HL-60/S4 (cell line): Measurements from ENCODE around the gene RHEB.

Source experiments
- in situ Hi-C: fragments of 300-500 bp; cut with MboI; formaldehyde crosslinking; loops from 2 replicates; pipeline ENCODE4 v1.14.3; 2022; ENCODE audit warnings: low sequenced_read_pairs

The RHEB gene

DNA sequence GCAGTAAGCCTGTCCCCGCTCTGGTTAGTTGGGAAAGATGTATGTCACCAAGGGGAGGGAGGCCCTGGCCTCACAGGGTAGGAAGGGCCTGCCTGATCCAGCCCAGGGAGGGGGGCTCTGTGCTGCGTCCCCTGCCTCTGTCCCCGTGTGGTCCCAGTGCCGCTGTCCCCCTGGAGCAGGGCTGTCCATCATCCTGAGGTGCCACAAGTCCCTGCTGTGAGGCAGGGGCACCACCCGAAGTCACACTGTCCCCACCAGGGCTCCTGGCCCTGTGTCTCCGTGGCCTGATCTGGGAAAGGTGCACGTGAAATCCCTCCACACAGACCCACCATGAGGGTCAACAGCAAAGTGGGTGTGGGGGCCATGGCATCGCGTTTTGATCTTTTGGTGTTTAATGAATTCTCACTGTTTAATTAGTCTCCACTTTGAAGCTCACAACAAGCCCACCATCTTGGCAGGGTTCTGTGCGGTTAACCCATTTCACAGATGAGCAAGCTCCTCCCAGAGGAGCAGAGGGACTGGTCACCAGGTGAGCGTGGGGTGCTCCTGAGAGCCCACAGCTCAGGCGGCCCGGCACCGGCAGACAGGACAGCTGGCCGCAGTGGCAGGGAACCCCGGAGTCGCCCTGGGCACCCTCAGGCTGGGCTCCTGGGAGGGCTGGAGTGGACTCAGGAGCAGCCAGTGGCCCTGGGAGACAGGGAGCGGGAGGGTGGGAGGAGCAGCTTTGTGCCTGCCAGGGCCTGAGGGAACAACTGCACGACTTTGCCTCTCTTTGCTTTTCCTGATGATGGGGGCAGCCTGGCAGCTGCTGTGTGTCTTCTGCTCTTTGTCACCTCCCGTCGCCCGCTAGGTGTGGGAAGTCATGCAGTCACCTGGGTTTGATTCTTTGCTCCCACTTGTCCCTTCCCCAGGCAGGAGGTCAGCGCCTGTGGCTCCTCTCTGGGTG lies 67.8 kb downstream of the RHEB start:
- in situ Hi-C loops = no loop called here

DNA sequence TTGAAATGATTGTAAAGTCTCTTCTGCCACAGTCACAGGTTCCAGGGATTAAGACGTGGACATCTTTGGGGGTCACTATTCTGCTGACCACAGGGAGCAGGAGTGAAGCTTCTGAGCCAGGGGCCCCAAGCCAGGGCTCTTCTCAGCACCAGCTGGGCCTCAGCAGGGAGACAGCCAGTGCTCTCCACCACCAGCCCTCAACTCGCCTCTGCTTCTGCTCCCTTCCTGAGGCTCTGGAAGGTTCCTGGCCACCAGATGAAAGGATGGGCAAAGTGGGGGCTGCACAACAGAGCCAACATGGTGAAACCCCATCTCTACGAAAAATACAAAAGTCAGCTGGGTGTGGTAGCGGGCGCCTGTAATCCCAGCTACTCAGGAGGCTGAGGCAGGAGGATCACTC lies 68.5 kb downstream of the RHEB start:
- in situ Hi-C loops = no loop called here

GRCh38 chr7:151449990-151450389 lies 69.7 kb downstream of the RHEB start:
- in situ Hi-C loops = loop anchor here (10.0 kb wide), 1 partner anchor 75 kb away; no protein-coding TSS in a partner anchor

DNA sequence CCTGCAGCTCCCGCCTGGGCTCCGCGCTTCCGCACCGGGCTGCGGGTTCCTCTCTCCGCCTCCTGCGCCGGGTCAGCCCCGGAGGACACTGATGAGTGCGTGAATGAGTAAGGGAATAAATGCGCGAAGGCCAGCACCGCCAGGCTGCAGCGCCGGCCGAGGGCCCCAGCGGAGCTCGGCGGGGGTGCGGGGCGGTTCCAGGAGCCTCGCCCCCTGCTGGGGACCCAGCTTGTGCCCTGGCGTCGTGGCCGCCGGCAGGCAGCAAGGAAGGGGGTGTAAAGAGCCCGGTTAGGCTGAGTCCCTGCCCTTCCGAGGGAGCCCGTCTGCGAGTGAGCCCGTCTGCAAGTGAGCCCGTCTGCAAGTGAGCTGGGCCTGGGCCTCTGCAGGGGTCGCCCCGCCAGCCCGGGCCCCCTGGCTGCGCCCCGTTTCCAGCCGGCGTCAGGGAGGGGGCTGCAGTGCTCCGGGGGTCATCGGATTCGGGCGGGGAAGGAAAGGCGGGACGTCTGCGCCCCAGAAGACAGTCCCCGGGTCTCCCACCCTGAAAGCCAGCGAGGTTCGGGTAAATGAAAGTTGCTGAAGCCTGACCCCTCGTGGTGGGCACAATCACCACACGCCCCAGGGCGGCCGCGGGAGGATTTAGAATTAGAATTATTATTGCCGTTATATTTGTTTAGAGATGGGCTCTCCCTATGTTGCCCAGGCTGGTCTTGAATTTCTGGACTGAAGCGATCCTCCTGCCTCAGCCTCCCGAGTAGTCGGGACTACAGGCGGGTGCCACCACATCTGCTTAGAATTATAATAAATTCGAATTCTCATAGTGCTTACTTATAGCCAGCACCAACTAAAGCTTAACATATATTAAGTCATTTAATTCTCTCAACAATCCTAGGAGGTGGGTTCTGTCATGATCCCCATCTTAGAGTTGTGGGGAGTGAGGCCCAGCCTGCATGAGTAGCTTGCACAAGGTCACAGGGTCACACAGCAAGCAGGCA lies 71.1 kb downstream of the RHEB start:
- in situ Hi-C loops = loop anchor here (10.0 kb wide), 1 partner anchor 74 kb away; no protein-coding TSS in a partner anchor

DNA sequence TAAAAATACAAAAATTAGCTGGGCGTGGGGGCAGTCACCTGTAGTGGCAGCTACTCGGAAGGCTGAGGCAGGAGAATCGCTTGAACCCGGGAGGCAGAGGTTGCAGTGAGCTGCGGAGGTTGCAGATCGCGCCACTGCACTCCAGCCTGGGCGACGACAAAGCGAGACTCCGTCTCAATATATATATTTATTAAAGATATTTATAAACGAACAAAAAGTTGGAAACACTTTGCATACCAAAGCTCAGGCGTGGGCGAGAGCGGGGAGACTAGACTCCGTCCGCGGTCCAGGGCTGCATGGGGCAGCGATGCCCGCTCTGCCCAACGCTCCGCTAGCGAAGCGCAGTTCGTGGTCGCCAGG lies 71.8 kb downstream of the RHEB start:
- in situ Hi-C loops = loop anchor here (10.0 kb wide), 1 partner anchor 73 kb away; no protein-coding TSS in a partner anchor

GRCh38 chr7:151447312-151447711 lies 72.4 kb downstream of the RHEB start:
- in situ Hi-C loops = loop anchor here (10.0 kb wide), 1 partner anchor 73 kb away; no protein-coding TSS in a partner anchor

DNA sequence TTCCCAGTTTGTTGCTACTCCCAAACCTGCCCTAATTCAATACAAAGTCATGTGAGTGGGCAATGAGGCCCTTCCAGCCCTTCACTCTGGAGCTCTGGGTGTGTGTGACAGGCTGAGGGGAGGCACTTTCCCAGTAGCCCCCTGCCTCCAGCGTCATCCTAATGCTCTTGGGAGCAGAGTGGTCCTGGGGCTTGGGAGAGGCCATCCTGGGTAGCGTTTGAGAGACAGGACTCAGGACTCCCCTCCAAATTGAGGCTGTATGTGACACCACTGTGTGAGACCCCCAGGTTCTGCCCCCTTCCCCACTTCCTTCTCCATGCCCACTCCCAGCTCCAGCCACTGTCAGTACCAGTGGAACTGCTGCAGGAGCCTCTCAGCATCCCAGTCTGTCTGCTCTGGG lies 73.3 kb downstream of the RHEB start:
- in situ Hi-C loops = loop anchor here (10.0 kb wide), 1 partner anchor 72 kb away; no protein-coding TSS in a partner anchor

DNA sequence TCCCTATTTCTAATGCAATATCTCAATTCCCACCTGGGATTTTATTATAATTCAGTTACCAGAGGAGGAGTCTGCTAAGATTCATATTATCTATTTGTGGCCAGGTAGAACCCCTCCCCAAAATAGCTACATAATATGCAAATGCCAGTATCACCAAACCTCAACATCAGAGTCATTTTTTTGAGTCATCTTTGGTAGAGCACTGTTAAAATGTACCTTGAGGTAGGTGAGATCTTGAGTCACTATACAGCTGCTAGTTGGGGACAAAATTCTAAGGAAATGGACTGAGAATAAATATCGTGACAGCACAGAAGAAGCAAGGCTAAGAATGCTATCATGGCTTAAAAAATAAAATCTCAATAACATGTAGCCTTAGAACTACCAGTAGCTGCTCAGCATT lies 75.1 kb downstream of the RHEB start:
- in situ Hi-C loops = loop anchor here (10.0 kb wide), 1 partner anchor 70 kb away; no protein-coding TSS in a partner anchor

- in situ Hi-C loops = loop anchor here (10.0 kb wide), 1 partner anchor 68 kb away; no protein-coding TSS in a partner anchor
Measured at GRCh38 chr7:151442776-151443496, 76.8 kb downstream of the RHEB start.

DNA sequence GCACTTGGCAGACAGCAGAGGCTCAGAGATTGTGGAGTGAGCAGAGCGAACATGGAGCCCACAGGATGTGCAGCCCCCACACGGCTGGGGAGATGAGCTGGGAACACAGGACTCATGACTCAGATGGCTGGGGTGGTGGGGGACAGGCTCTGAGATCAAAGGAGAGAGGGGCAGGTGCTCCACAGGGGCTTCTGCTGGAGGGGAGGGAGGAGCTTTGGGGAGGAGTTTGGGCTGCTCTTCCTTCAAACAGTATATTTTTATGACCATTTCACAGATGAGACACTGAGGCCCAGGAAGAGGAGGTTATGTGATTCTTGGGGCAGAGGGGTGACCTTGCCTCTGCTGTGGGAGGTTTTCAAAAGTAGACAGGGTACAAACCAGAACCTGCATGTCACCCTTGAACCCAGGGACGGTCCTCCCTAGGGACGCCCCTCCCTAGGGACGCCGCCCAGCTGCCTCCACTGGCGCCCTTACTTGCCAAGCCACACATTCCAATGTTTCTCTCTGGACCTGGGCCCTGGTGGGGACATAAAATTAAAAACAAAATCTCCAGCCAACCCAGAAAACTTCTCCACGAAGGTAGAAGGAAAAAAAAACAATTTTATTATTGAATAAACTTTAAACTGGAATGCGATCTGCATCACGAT lies 78.8 kb downstream of the RHEB start:
- in situ Hi-C loops = loop anchor here (10.0 kb wide), 1 partner anchor 66 kb away; no protein-coding TSS in a partner anchor

DNA sequence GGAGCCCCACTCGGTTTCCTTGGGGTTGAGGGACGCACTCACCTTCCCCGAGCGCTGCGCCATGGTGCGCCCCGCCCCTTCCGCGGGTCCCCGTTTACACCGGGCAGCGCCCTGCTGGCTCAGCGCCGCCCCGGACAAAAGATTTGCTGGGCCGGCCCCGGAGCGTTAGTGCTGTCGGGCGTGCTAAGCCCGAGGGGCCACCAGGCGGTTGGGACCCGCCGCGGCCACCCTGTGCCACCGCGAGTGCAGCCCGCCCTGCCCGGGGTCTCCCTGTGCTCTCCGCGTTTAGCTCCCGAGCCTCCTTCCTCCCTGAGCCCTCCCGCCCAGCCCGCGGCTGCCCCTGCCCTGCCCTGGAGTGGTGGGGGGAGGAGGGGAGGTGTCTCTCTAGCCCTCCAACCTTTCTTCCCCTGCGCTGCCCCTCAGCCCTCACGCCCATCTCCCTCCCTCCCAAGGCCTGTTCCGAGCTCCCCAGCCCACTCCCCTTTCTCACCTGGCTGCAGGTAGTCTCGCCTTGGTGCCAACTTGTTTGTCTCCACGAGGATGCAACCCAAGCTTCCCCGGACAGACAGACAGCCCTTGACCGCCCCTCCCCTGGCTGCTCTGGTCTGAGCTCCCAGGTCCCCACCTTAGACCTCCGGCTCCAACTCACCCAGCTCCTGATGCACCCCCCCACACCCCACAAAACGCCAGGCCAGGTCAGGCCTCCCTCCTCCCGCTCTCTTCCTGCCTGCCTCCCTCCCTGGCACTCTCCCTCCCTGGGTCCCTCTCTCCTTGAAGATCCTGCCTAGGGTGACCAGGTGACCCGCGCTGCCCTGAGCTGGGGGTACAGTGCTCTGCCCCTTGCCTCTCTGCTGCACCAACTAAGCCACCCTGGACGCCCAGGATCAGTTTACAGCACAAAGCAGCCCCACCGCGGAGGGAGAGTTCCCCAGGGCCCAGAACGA lies 79.6 kb downstream of the RHEB start, which contains the start of gene CRYGN:
Gene CRYGN, minus strand, starts transcription at position 287 of the 944 bp plus-strand sequence. Its CDS starts 224 bp downstream, at position 63.
- in situ Hi-C loops = loop anchor here (10.0 kb wide), 1 partner anchor 65 kb away; no protein-coding TSS in a partner anchor

DNA sequence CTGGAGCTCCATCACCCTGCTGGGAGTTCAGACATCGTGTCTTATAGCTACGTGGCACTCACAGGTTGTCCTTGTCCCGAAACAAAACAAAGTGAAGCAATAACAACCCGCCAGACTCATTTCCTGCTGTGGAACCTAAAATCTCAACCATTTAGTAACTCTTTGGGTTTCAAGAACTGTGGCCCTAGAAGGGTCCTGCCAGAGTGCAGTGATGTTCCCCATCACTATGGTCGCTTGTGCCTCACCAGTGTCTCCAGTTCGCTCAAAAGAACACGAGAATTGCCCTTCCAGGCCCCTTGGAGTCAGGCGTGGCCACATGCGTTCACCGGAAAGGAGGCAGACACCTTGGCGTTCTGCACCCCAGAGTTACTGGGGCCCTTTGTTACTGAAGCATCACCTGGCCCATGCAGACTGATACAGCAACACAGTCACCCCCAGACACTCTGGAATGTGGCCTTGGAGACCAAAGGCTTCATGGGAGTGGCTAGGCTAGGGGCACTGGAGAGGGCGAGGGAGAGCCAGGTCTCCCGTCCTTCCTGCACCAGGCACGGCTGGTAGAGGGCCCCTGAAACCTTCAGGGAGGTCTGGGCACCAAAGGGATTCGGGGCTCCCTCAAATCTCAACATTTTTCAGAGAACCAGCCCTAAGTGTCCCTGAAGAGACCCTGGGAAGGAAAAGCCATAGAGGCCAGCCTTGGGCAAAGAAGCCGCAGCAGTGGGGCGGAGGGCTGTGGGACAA lies 80.7 kb downstream of the RHEB start:
- in situ Hi-C loops = no loop called here

DNA sequence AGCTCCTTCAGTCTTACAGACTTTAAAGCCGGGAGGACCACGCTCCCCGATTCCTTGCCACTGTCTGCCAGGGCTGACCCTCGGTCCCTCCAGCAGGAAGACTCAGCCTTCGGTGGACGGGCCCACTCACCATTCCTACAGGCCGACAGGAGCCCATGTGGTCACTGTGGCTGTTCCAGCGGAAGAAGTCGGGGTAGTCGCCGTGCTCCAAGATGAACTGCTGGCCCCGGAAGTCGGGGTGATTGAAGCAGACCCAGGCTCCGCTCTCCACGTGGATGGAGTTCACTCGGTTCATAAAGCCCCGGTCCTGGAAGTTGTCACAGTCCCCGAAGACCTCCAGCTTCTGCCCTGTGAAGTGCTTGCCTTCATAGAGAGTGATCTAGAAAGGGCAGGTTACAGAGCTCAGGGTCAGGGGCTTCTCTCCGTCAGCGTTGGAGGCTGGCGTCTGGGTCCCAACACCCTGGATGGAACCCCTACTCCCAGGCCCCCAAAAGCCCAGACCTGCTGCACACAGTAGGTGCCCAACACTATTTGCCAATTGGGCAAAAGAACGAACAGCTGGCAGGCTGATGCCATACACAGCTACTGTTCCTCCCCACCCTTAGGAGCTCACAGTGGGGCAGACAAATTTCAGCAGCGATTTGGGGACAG lies 81.7 kb downstream of the RHEB start:
- in situ Hi-C loops = no loop called here

DNA sequence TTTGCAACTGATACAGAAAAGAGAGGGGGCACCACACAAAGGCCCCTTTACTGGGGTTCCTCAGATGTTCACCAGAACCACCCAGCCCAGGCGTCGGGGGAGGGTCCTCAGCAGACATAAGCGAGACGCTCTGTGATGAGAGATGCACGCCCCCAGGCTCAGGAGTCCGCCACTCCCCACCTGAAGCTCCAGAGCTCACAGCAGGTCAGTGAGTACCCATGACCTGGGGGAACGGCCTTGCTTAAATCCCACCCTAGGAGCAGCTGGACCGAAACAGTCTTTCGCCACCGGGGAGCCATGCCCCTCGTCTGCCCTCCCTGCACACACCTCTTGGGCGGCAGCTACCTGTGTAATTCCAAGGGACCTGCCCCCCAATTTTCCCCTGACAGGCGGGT lies 82.5 kb downstream of the RHEB start:
- in situ Hi-C loops = no loop called here

DNA sequence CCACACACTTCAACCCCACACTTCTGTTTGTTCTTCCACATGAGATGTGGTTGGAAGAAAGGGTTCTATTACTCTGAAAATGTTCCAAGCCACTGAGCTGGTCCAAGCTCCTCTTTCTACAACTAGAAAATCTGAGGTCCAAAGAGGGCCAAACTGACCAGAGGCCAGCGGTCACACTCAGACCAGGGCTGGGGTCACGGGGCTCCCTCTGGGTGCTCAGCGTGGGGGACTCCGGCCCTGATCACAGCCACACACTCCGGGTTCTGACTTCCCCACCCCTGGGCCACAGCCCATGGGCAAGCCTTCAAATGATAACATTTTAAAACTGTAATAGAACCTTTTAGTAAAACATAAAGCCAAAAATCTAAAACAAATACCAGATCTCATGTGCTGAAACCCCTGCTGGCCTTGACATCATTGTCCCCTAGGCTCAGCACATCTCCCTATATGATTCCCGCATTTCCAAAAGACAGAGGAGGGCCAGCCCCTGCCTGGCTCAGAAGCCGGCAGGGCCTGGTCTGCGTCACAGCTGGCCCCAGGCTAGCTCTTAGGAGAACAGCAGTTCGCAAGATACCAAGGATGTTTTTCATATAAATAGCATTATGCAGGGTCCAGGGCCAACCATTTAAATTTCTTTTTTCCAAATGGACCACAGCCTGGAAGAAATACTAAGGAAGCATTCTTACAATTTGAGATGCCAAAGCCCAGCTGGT lies 83.1 kb downstream of the RHEB start:
- in situ Hi-C loops = no loop called here

DNA sequence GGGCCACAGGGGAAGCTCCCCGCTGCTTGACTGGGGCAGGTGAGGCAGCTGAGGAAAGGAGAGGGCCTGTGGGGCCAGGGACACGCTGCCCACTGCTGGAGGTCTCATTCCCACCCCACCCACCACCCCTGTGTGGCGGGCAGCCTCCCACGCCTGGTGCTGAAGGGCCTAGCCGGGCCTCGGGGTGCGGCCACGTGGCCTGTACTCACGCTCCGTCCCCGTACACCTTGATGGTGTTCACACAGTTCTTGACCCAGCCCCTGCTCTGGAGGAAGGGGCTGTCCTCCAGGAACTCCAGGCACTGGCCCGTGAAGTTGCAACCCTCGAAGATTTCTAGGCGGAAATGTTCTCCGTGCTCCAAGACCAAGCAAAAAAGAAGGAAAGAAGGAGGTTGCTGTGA lies 83.7 kb downstream of the RHEB start:
- in situ Hi-C loops = no loop called here
